GM12878 (cell line): ENCODE data around the gene NEGR1. TPM values are rescaled to one million over a fixed set of nuclear protein-coding genes. Genes with fewer than 3 reads are reported as not detected.

Source experiments
- ATAC-seq: fragments of 200-7000 bp; cut with Tn5 transposase; 3 replicates; pipeline ENCODE4 v1.9.1; 2020; ENCODE audit warnings: mild to moderate bottlenecking, moderate library complexity
- BruUV-seq: library from RNA; stranded (reverse); fragments of 400-500 nt; replicated peaks from 2 replicates; lab custom pipeline; 2021; lab: Mats Ljungman, UMichigan
- CTCF ChIA-PET: fragments of 300-600 bp; sonication (Branson Sonifier 250); formaldehyde crosslinking; extraction: SDS; loops from one replicate; lab custom pipeline; 2021; ENCODE audit warnings: inconsistent platforms; lab: Yijun Ruan, JAX
- POLR2A ChIA-PET: fragments of 350-600 bp; formaldehyde crosslinking; extraction: SDS; loops from one replicate; lab custom pipeline; 2021; ENCODE audit warnings: inconsistent platforms; lab: Charles Lee
- RAD21 ChIA-PET: fragments of 300-600 bp; sonication (Branson Sonifier 250); formaldehyde crosslinking; loops from one replicate; lab custom pipeline; 2023; ENCODE audit warnings: antibody characterized with exemption; ENCODE audit not compliant: unreplicated experiment; lab: Charles Lee
- SMC1A ChIA-PET: fragments of 300-600 bp; sonication (Branson Sonifier 250); formaldehyde crosslinking; loops from one replicate; lab custom pipeline; 2023; ENCODE audit not compliant: unreplicated experiment, uncharacterized antibody; lab: Charles Lee
- DNase-seq: peaks from one replicate; pipeline ENCODE4 v3.0.0-alpha.2; 2011; ENCODE audit warnings: low read depth, low spot score
- FAIRE-seq: peaks from 3 replicates; lab custom pipeline; 2011; peaks lifted over from hg19 to GRCh38; lab: Jason Lieb, UNC
- H2AFZ ChIP-seq: 2 replicates; pipeline ENCODE4 v1.6.0; 2011; ENCODE audit warnings: low read depth, low read length, control low read depth; ENCODE audit not compliant: control insufficient read depth
- H3K27ac ChIP-seq: 2 replicates; pipeline ENCODE4 v1.5.1; 2011; ENCODE audit warnings: control low read depth; ENCODE audit not compliant: control insufficient read depth, insufficient read depth
- H3K27me3 ChIP-seq, 2 experiments: replicated peaks in 1 of 2; 2 replicates each; pipeline versions ENCODE4 v1.6.0 to v1.6.1; 2011; ENCODE audit warnings: low read length in 1 of 2; ENCODE audit not compliant: control insufficient read depth in 2 of 2, insufficient read depth in 2 of 2
- H3K36me3 ChIP-seq, 2 experiments: 2 replicates each; pipeline ENCODE4 v1.5.1; 2011; ENCODE audit warnings: low read length in 1 of 2; ENCODE audit not compliant: control insufficient read depth in 2 of 2, insufficient read depth in 2 of 2
- H3K4me1 ChIP-seq: 2 replicates; pipeline ENCODE4 v1.6.1; 2011; ENCODE audit warnings: mild to moderate bottlenecking, low read length, moderate library complexity, mixed read lengths; ENCODE audit not compliant: control insufficient read depth, insufficient read depth
- H3K4me2 ChIP-seq: 2 replicates; pipeline ENCODE4 v1.6.0; 2011; ENCODE audit warnings: control low read depth; ENCODE audit not compliant: control insufficient read depth, insufficient read depth
- H3K4me3 ChIP-seq: fragments of 200-600 bp; sonication (generic); 2 replicates; pipeline ENCODE4 v1.5.1; 2016
- H3K79me2 ChIP-seq: 2 replicates; pipeline ENCODE4 v1.6.0; 2011; ENCODE audit warnings: low read length; ENCODE audit not compliant: control insufficient read depth, insufficient read depth
- H3K9ac ChIP-seq: 2 replicates; pipeline ENCODE4 v1.8.0; 2011; ENCODE audit warnings: low read length, control low read depth, mixed read lengths; ENCODE audit not compliant: control insufficient read depth, insufficient read depth
- H3K9me3 ChIP-seq: replicated peaks from 3 replicates; pipeline ENCODE4 v1.5.1; 2011; ENCODE audit warnings: mild to moderate bottlenecking, low read length; ENCODE audit not compliant: control insufficient read depth, insufficient read depth
- H4K20me1 ChIP-seq: 2 replicates; pipeline ENCODE4 v1.6.0; 2011; ENCODE audit not compliant: control insufficient read depth, insufficient read depth
- CTCF ChIP-seq, 3 experiments: IDR thresholded peaks in 2 of 3; conservative IDR thresholded peaks in 1 of 3; 2 replicates each; pipeline ENCODE4 v1.5.1; 2011; ENCODE audit warnings: low read depth in 3 of 3, low read length in 3 of 3, mild to moderate bottlenecking in 3 of 3, control low read depth in 2 of 3, moderate library complexity in 2 of 3, inconsistent platforms in 1 of 3, mixed read lengths in 1 of 3; ENCODE audit not compliant: control insufficient read depth in 2 of 3, insufficient read depth in 1 of 3; ENCODE audit errors: extremely low read depth in 1 of 3
- IRF4 ChIP-seq: IDR thresholded peaks from 2 replicates; pipeline ENCODE4 v1.6.1; 2011; ENCODE audit warnings: low read depth, low read length
- KLF5 ChIP-seq: fragments of 450-650 bp; IDR thresholded peaks from 2 replicates; pipeline ENCODE4 v1.6.1; 2014; ENCODE audit warnings: mild to moderate bottlenecking; ENCODE audit not compliant: partially characterized antibody
- LARP7 ChIP-seq: fragments of 450-650 bp; IDR thresholded peaks from 2 replicates; pipeline ENCODE4 v1.6.1; 2017; ENCODE audit warnings: mild to moderate bottlenecking
- MAX ChIP-seq: IDR thresholded peaks from 2 replicates; pipeline ENCODE4 v1.6.1; 2012; ENCODE audit warnings: low read depth, low read length, improper control_type of control experiment
- MEF2B ChIP-seq: fragments of 450-650 bp; IDR thresholded peaks from 2 replicates; pipeline ENCODE4 v1.6.1; 2018; ENCODE audit warnings: mild to moderate bottlenecking, moderate library complexity; ENCODE audit not compliant: partially characterized antibody, poor library complexity, severe bottlenecking
- NR2F1 ChIP-seq: fragments of 450-650 bp; conservative IDR thresholded peaks from 2 replicates; pipeline ENCODE4 v1.6.1; 2017; ENCODE audit warnings: mild to moderate bottlenecking
- PML ChIP-seq: IDR thresholded peaks from 2 replicates; pipeline ENCODE4 v1.6.1; 2012; ENCODE audit warnings: low read length, inconsistent platforms
- RCOR1 ChIP-seq: conservative IDR thresholded peaks from 2 replicates; pipeline ENCODE4 v1.6.1; 2012; ENCODE audit warnings: low read depth, low read length, improper control_type of control experiment
- SKIL ChIP-seq: fragments of 450-650 bp; IDR thresholded peaks from 2 replicates; pipeline ENCODE4 v1.6.1; 2017; ENCODE audit warnings: mild to moderate bottlenecking, low read depth, inconsistent platforms; ENCODE audit not compliant: poor library complexity, severe bottlenecking
- SMAD1 ChIP-seq: fragments of 450-650 bp; IDR thresholded peaks from 2 replicates; pipeline ENCODE4 v1.6.1; 2018; ENCODE audit warnings: mild to moderate bottlenecking, low read depth; ENCODE audit not compliant: partially characterized antibody
- SMAD5 ChIP-seq: IDR thresholded peaks from 2 replicates; pipeline ENCODE4 v1.6.1; 2016; ENCODE audit warnings: antibody characterized with exemption, low read depth
- SPI1 ChIP-seq: IDR thresholded peaks from 2 replicates; pipeline ENCODE4 v1.6.1; 2011; ENCODE audit warnings: low read depth, mild to moderate bottlenecking, low read length, moderate library complexity, borderline replicate concordance; ENCODE audit not compliant: insufficient read depth
- TAF1 ChIP-seq: IDR thresholded peaks from 2 replicates; pipeline ENCODE4 v1.6.1; 2011; ENCODE audit warnings: mild to moderate bottlenecking, low read depth, low read length, borderline replicate concordance
- YY1 ChIP-seq: IDR thresholded peaks from 2 replicates; pipeline ENCODE4 v1.6.1; 2011; ENCODE audit warnings: low read depth, mild to moderate bottlenecking, low read length
- ZNF24 ChIP-seq: fragments of 450-650 bp; IDR thresholded peaks from 2 replicates; pipeline ENCODE4 v1.6.1; 2017; ENCODE audit warnings: antibody characterized with exemption, mild to moderate bottlenecking
- ZZZ3 ChIP-seq: IDR thresholded peaks from 2 replicates; pipeline ENCODE4 v1.6.1; 2011; ENCODE audit warnings: low read depth; ENCODE audit not compliant: control insufficient read depth, insufficient read length
- WGBS: methylation state at CpG from one replicate; pipeline ENCODE4 v1.1.6; 2016; ENCODE audit warnings: low lambda C conversion rate; ENCODE audit not compliant: insufficient replicate concordance, insufficient coverage; ENCODE audit errors: missing lambda C conversion rate; 5-methylcytosine and 5-hydroxymethylcytosine counted together
- in situ Hi-C: fragments of 300-500 bp; cut with MboI; formaldehyde crosslinking; loops from 9 replicates; pipeline ENCODE4 v1.14.3; 2018; ENCODE audit warnings: mixed read lengths
- intact Hi-C: fragments of 100-400 bp; cut with micrococcal nuclease; formaldehyde crosslinking; loops from one replicate; pipeline ENCODE4 v1.14.2; 2022; ENCODE audit not compliant: unreplicated experiment
- polyA plus RNA-seq, 11 experiments: library from polyadenylated mRNA; depleted of rRNA in 4 of 11; unstranded in 6 of 11; stranded (reverse) in 5 of 11; fragments of >200 nt; fragmentation: Nextera tagmentation in 4 of 11; fragmentation: Illumina TruSeq in 1 of 11; extraction: Ambion mirVana in 4 of 11; extraction: Trizol in 1 of 11; gene quantifications; 1 replicate in 1 of 11; 2 replicates in 10 of 11; pipeline versions ENCODE4 v1.2.1 to v1.2.3, GENCODE V29; 2011 to 2016; ENCODE audit warnings: inconsistent platforms in 2 of 11, missing spikeins in 2 of 11, low read depth in 1 of 11
- total RNA-seq, 4 experiments: library from RNA; depleted of rRNA in 3 of 4; stranded (reverse); fragments of >200 nt in 3 of 4; fragmentation: Illumina TruSeq in 1 of 4; extraction: Trizol in 1 of 4; gene quantifications; 2 replicates each; pipeline versions ENCODE4 v1.2.1 to v1.2.3, GENCODE V29; 2013 to 2021

Gene NEGR1
- total and polyA plus RNA-seq, 10 of the 15 experiments (the other 5 are each of a cell fraction or from before 2014, with no cell fraction given), result under 0.01 to 0.03 (median 0.01) TPM; not detected in 7

GRCh38 chr1:71850515-71850914 is 431.8 kb downstream of the NEGR1 start (continued):
- TF ChIP-seq CTCF (IDR thresholded peaks at IDR 0.05 in 2 of 3, conservative IDR thresholded peaks at IDR 0.05 in 1 of 3; ENCODE audit: control insufficient read depth in 2 of 3, extremely low read depth in 1 of 3, insufficient read depth in 1 of 3, low read depth in 3 of 3, low read length in 3 of 3), result no peak
- no peak for TF ChIP-seq YY1
- TF ChIP-seq SKIL, result no peak
- no peak for TF ChIP-seq ZNF24
- TF ChIP-seq, all 136 proteins: peak for 0

GRCh38 chr1:71843012-71843411 is 439.3 kb downstream of the NEGR1 start:
- ChIA-PET POLR2A (no interaction called here), CTCF (no interaction called here), SMC1A (interaction anchor here (1.3 kb wide), 1 partner anchor 24 kb away, joined by 3 read pairs; no protein-coding TSS in a partner anchor), RAD21 (no interaction called here)
- in situ Hi-C loops, result no loop called here
- no peak overlapping the region for H3K4me2 ChIP-seq
- intact Hi-C loops, result no loop called here
- no peak overlapping the region for H3K27ac ChIP-seq
- ATAC-seq, result no peak
- no peaks in the 10 kb centered on the region for H4K20me1 ChIP-seq
- H2AFZ ChIP-seq, result no peak overlapping the region
- no peak overlapping the region for H3K4me3 ChIP-seq
- no peaks in the 10 kb centered on the region for H3K9me3 ChIP-seq
- H3K36me3 ChIP-seq, result no peaks in the 10 kb centered on the region
- no peak overlapping the region for H3K9ac ChIP-seq
- DNase-seq, result no peak
- H3K4me1 ChIP-seq, result no peaks in the 10 kb centered on the region
- no peak for FAIRE-seq
- no peaks in the 10 kb centered on the region for H3K79me2 ChIP-seq
- BruUV-seq, result no TSS peak
- H3K27me3 ChIP-seq, result no peaks in the 10 kb centered on the region
- 0% methylated on average over 2 of the region's 2 CpGs for WGBS
- TF ChIP-seq ZZZ3, result no peak
- TF ChIP-seq LARP7, result no peak
- TF ChIP-seq TAF1, result no peak
- no peak for TF ChIP-seq PML
- TF ChIP-seq MEF2B, result no peak
- no peak for TF ChIP-seq KLF5
- TF ChIP-seq IRF4, result no peak
- no peak for TF ChIP-seq MAX
- TF ChIP-seq NR2F1, result no peak
- no peak for TF ChIP-seq SMAD1
- TF ChIP-seq SPI1, result no peak
- no peak for TF ChIP-seq CTCF (IDR thresholded peaks at IDR 0.05 in 2 of 3, conservative IDR thresholded peaks at IDR 0.05 in 1 of 3; ENCODE audit: control insufficient read depth in 2 of 3, extremely low read depth in 1 of 3, insufficient read depth in 1 of 3, low read depth in 3 of 3, low read length in 3 of 3)
- no peak for TF ChIP-seq SMAD5
- TF ChIP-seq RCOR1, result no peak
